Measurements from ENCODE around the gene SUCLG2. TPM values are rescaled to one million over a fixed set of nuclear protein-coding genes. Genes with fewer than 3 reads are reported as not detected.

Gene SUCLG2
- total and polyA plus RNA-seq, 2 donors (not counting 1 experiment from before 2014, with no cell fraction given), result 56.8 to 87.4 TPM

DNA sequence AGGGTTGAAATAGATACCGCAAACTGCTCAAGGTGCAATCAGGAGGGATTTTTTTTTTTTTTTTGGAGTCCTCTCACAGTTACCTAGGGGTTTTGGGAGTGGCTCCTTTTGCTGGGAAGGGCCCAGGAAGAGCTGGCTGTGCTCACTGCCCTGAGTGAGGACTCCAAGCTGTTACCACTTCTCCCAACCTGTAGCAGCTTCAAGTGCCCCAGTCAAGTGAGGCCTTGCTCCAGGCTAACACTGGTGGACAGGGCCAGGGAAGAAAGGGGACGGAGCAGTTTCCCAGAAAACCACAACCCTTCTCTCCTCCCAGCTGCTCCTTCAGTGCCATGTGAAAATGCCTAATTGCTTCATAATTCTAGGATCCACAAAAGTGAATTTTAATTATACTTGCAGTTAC, 274.3 kb downstream of the SUCLG2 start:
- no peak for DNase-seq (ENCODE audit: low read depth in 2 of 2)
- H3K9ac ChIP-seq (ENCODE audit: insufficient read depth, low read length), result no peak overlapping the region
- H3K4me1 ChIP-seq (ENCODE audit: control insufficient read depth, extremely low read depth, insufficient read depth, low read length), result peaks cover 6% of the 10 kb centered on the region
- H2AFZ ChIP-seq (ENCODE audit: low read length), result no peak overlapping the region
- no peak for TF ChIP-seq EZH2 (IDR thresholded peaks at IDR 0.05; ENCODE audit: low read length, missing control alignments)
- TF ChIP-seq, protein P1, sequence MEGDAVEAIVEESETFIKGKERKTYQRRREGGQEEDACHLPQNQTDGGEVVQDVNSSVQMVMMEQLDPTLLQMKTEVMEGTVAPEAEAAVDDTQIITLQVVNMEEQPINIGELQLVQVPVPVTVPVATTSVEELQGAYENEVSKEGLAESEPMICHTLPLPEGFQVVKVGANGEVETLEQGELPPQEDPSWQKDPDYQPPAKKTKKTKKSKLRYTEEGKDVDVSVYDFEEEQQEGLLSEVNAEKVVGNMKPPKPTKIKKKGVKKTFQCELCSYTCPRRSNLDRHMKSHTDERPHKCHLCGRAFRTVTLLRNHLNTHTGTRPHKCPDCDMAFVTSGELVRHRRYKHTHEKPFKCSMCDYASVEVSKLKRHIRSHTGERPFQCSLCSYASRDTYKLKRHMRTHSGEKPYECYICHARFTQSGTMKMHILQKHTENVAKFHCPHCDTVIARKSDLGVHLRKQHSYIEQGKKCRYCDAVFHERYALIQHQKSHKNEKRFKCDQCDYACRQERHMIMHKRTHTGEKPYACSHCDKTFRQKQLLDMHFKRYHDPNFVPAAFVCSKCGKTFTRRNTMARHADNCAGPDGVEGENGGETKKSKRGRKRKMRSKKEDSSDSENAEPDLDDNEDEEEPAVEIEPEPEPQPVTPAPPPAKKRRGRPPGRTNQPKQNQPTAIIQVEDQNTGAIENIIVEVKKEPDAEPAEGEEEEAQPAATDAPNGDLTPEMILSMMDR (conservative IDR thresholded peaks at IDR 0.05 in 1 of 2, IDR thresholded peaks at IDR 0.05 in 1 of 2; ENCODE audit: low read depth in 1 of 2, low read length in 2 of 2), result no peak
- no peak overlapping the region for H3K4me3 ChIP-seq (replicated peaks in 1 of 4; ENCODE audit: control extremely low read depth in 1 of 4, insufficient read depth in 1 of 4, low read depth in 3 of 4, low read length in 4 of 4)
- H3K9me3 ChIP-seq (ENCODE audit: control insufficient read depth, insufficient read depth, low read depth, low read length), result no peaks in the 10 kb centered on the region
- H3K4me2 ChIP-seq (ENCODE audit: extremely low read depth, insufficient read depth, low read length), result no peak overlapping the region
- H3K36me3 ChIP-seq (ENCODE audit: control insufficient read depth, insufficient read depth, low read length), result no peaks in the 10 kb centered on the region
- H3K27me3 ChIP-seq (ENCODE audit: control insufficient read depth, insufficient read depth, low read length), result no peaks in the 10 kb centered on the region
- H3K79me2 ChIP-seq (ENCODE audit: control insufficient read depth, insufficient read depth, low read length), result no peaks in the 10 kb centered on the region
- H3K27ac ChIP-seq (ENCODE audit: insufficient read depth, low read length), result no peak overlapping the region
- H4K20me1 ChIP-seq (ENCODE audit: control insufficient read depth, extremely low read depth, insufficient read depth, low read length), result no peaks in the 10 kb centered on the region

DNA sequence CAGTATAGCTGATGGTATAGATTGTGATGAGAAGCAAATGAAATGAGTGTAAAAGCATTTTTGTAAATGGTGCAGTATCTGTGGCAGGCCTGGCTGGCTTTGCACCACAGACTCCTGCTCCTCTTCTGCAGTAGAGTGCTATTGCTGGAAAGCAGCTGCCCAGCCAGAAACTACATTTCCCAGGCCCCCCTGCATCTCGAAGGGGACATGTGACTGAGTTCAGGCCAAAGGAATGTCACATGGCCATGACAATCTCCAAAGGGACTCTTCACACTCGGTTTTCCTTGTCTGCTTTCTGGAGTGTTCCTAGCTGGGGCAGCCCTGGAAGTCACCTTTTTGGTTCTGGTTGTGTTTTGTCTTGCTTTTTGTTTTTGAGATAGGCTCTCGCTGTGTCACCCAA, 277.1 kb downstream of the SUCLG2 start:
- Histone ChIP-seq H3K4me1 (ENCODE audit: control insufficient read depth, extremely low read depth, insufficient read depth, low read length) (peaks cover 3% of the 10 kb centered on the region), H3K4me2 (ENCODE audit: extremely low read depth, insufficient read depth, low read length) (no peak overlapping the region), H3K4me3 (replicated peaks in 1 of 4; ENCODE audit: control extremely low read depth in 1 of 4, insufficient read depth in 1 of 4, low read depth in 3 of 4, low read length in 4 of 4) (no peak overlapping the region), H3K79me2 (ENCODE audit: control insufficient read depth, insufficient read depth, low read length) (no peaks in the 10 kb centered on the region), H3K9ac (ENCODE audit: insufficient read depth, low read length) (no peak overlapping the region), H3K9me3 (ENCODE audit: control insufficient read depth, insufficient read depth, low read depth, low read length) (no peaks in the 10 kb centered on the region), H3K27ac (ENCODE audit: insufficient read depth, low read length) (no peak overlapping the region), H2AFZ (ENCODE audit: low read length) (no peak overlapping the region), H3K36me3 (ENCODE audit: control insufficient read depth, insufficient read depth, low read length) (no peaks in the 10 kb centered on the region), H3K27me3 (ENCODE audit: control insufficient read depth, insufficient read depth, low read length) (no peaks in the 10 kb centered on the region), H4K20me1 (ENCODE audit: control insufficient read depth, extremely low read depth, insufficient read depth, low read length) (no peaks in the 10 kb centered on the region)
- TF ChIP-seq, protein P1 (conservative IDR thresholded peaks at IDR 0.05 in 1 of 2, IDR thresholded peaks at IDR 0.05 in 1 of 2; ENCODE audit: low read depth in 1 of 2, low read length in 2 of 2), result no peak
- no peak for TF ChIP-seq EZH2 (IDR thresholded peaks at IDR 0.05; ENCODE audit: low read length, missing control alignments)
- no peak for DNase-seq (ENCODE audit: low read depth in 2 of 2)

DNA sequence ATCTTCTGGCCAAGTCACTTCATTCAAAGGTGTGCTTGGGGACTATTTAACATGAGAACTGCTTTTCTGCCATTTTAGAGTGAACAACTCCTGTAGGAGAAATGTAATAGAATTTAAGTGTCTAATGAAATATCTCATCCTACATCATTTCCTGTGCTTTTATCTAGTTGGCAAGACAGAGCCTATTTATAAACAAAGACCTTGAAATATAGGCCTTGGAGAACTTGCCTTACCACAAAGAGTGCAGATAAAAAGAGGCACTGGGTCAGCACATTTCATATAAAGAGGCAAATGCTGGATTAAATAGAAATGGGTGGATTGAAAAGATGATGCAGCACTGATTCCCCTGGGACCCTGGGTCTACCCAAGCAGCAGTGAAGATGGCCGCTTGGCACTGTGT, 278.0 kb downstream of the SUCLG2 start:
- H3K27me3 ChIP-seq (ENCODE audit: control insufficient read depth, insufficient read depth, low read length), result no peaks in the 10 kb centered on the region
- DNase-seq (ENCODE audit: low read depth in 2 of 2), result peak in 1 of 2 donors; percentile 3
- no peak overlapping the region for H3K4me3 ChIP-seq (replicated peaks in 1 of 4; ENCODE audit: control extremely low read depth in 1 of 4, insufficient read depth in 1 of 4, low read depth in 3 of 4, low read length in 4 of 4)
- H3K4me1 ChIP-seq (ENCODE audit: control insufficient read depth, extremely low read depth, insufficient read depth, low read length), result no peaks in the 10 kb centered on the region
- no peak overlapping the region for H3K4me2 ChIP-seq (ENCODE audit: extremely low read depth, insufficient read depth, low read length)
- H2AFZ ChIP-seq (ENCODE audit: low read length), result no peak overlapping the region
- TF ChIP-seq, protein P1 (conservative IDR thresholded peaks at IDR 0.05 in 1 of 2, IDR thresholded peaks at IDR 0.05 in 1 of 2; ENCODE audit: low read depth in 1 of 2, low read length in 2 of 2), result no peak
- TF ChIP-seq EZH2 (IDR thresholded peaks at IDR 0.05; ENCODE audit: low read length, missing control alignments), result no peak
- H3K79me2 ChIP-seq (ENCODE audit: control insufficient read depth, insufficient read depth, low read length), result no peaks in the 10 kb centered on the region
- no peak overlapping the region for H3K9ac ChIP-seq (ENCODE audit: insufficient read depth, low read length)
- no peaks in the 10 kb centered on the region for H4K20me1 ChIP-seq (ENCODE audit: control insufficient read depth, extremely low read depth, insufficient read depth, low read length)
- no peaks in the 10 kb centered on the region for H3K36me3 ChIP-seq (ENCODE audit: control insufficient read depth, insufficient read depth, low read length)
- H3K27ac ChIP-seq (ENCODE audit: insufficient read depth, low read length), result no peak overlapping the region
- no peaks in the 10 kb centered on the region for H3K9me3 ChIP-seq (ENCODE audit: control insufficient read depth, insufficient read depth, low read depth, low read length)
